ENCODE results near the gene SCFD1.

- TF ChIP-seq, protein P1, sequence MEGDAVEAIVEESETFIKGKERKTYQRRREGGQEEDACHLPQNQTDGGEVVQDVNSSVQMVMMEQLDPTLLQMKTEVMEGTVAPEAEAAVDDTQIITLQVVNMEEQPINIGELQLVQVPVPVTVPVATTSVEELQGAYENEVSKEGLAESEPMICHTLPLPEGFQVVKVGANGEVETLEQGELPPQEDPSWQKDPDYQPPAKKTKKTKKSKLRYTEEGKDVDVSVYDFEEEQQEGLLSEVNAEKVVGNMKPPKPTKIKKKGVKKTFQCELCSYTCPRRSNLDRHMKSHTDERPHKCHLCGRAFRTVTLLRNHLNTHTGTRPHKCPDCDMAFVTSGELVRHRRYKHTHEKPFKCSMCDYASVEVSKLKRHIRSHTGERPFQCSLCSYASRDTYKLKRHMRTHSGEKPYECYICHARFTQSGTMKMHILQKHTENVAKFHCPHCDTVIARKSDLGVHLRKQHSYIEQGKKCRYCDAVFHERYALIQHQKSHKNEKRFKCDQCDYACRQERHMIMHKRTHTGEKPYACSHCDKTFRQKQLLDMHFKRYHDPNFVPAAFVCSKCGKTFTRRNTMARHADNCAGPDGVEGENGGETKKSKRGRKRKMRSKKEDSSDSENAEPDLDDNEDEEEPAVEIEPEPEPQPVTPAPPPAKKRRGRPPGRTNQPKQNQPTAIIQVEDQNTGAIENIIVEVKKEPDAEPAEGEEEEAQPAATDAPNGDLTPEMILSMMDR (IDR thresholded peaks at IDR 0.05) = no peak
- no peak for TF ChIP-seq POLR2A (IDR thresholded peaks at IDR 0.05)
These were observed 8.0 kb upstream of the SCFD1 start for GRCh38 chr14:30614155-30614554.
